Panc1 (cell line): ENCODE measurements around the gene CCDC68. TPM values are rescaled to one million over a fixed set of nuclear protein-coding genes. Genes with fewer than 3 reads are reported as not detected.

ENCODE experiments used
- ATAC-seq: fragments of 200-7000 bp; cut with Tn5 transposase; 2 replicates; pipeline ENCODE4 v1.9.1; 2020; ENCODE audit warnings: mild to moderate bottlenecking, moderate library complexity
- BruUV-seq: library from RNA; stranded (reverse); fragments of 400-500 nt; replicated peaks from 2 replicates; lab custom pipeline; 2021; lab: Mats Ljungman, UMichigan
- CTCF ChIA-PET: fragments of 300-600 bp; sonication (Branson Sonifier 250); formaldehyde crosslinking; loops from one replicate; lab custom pipeline; 2022; ENCODE audit warnings: antibody characterized with exemption; lab: Charles Lee
- POLR2A ChIA-PET: fragments of 300-600 bp; sonication (Branson Sonifier 250); formaldehyde crosslinking; loops from one replicate; lab custom pipeline; 2022; ENCODE audit warnings: antibody characterized with exemption; lab: Charles Lee
- DNase-seq: peaks from one replicate; pipeline ENCODE4 v3.0.0-alpha.2; 2010; ENCODE audit warnings: low read depth, low spot score
- H3K27ac ChIP-seq: 2 replicates; pipeline ENCODE4 v1.5.1; 2011; ENCODE audit warnings: mild to moderate bottlenecking, low read length, inconsistent platforms
- H3K27me3 ChIP-seq: fragments of 200-500 bp; sonication (Bioruptor generic); 2 replicates; pipeline ENCODE4 v1.6.0; 2014; ENCODE audit warnings: low read length, inconsistent platforms; ENCODE audit not compliant: control insufficient read depth, insufficient read depth
- H3K36me3 ChIP-seq: fragments of 200-500 bp; sonication (Bioruptor generic); 2 replicates; pipeline ENCODE4 v1.5.1; 2014; ENCODE audit warnings: inconsistent platforms, mild to moderate bottlenecking, low read length, moderate library complexity; ENCODE audit not compliant: control insufficient read depth, insufficient read depth
- H3K4me1 ChIP-seq: 2 replicates; pipeline ENCODE4 v1.5.1; 2011; ENCODE audit warnings: inconsistent platforms, mild to moderate bottlenecking, low read length, moderate library complexity; ENCODE audit not compliant: control insufficient read depth, insufficient read depth
- H3K4me3 ChIP-seq, 2 experiments: 2 replicates each; pipeline ENCODE4 v1.5.1; 2011 to 2012; ENCODE audit warnings: low read depth in 2 of 2, low read length in 2 of 2, mild to moderate bottlenecking in 2 of 2, inconsistent platforms in 1 of 2, moderate library complexity in 1 of 2
- H3K9me3 ChIP-seq: fragments of 200-500 bp; sonication (Bioruptor generic); 2 replicates; pipeline ENCODE4 v1.5.1; 2014; ENCODE audit warnings: low read depth, mild to moderate bottlenecking, inconsistent platforms, low read length, moderate library complexity; ENCODE audit not compliant: control insufficient read depth, insufficient read depth
- CTCF ChIP-seq: fragments of 450-650 bp; IDR thresholded peaks from 2 replicates; pipeline ENCODE4 v1.5.1; 2017; ENCODE audit warnings: mild to moderate bottlenecking
- POLR2AphosphoS5 ChIP-seq: IDR thresholded peaks from 2 replicates; pipeline ENCODE4 v1.6.1; 2012; ENCODE audit warnings: mild to moderate bottlenecking, low read depth, low read length, moderate library complexity
- REST ChIP-seq, 2 experiments: IDR thresholded peaks; 2 replicates each; pipeline ENCODE4 v1.6.1; 2011 to 2012; ENCODE audit warnings: low read depth in 2 of 2, control low read depth in 1 of 2, low read length in 1 of 2, mild to moderate bottlenecking in 1 of 2, moderate library complexity in 1 of 2; ENCODE audit not compliant: insufficient read depth in 1 of 2
- SIN3A ChIP-seq: IDR thresholded peaks from 2 replicates; pipeline ENCODE4 v1.6.1; 2012; ENCODE audit warnings: low read depth, mild to moderate bottlenecking, low read length, moderate library complexity, borderline replicate concordance; ENCODE audit not compliant: insufficient read depth
- TCF7L2 ChIP-seq: IDR thresholded peaks from 2 replicates; pipeline ENCODE4 v1.6.1; 2011; ENCODE audit warnings: mild to moderate bottlenecking, low read depth, low read length, inconsistent platforms
- in situ Hi-C: cut with HindIII; loops from 2 replicates; pipeline ENCODE4 v1.10.0; 2016; ENCODE audit warnings: low sequenced_read_pairs, low pct_unique_long_range_greater_than_20kb
- intact Hi-C: fragments of 100-400 bp; cut with micrococcal nuclease; formaldehyde crosslinking; loops from one replicate; pipeline ENCODE4 v1.10.0; 2022; ENCODE audit not compliant: unreplicated experiment
- total RNA-seq: library from RNA; stranded (reverse); gene quantifications from one replicate; pipeline ENCODE4 v1.2.1, GENCODE V29; 2021; ENCODE audit not compliant: unreplicated experiment

The CCDC68 gene
- total RNA-seq, 1 experiment from 2014 or later, result 0.41 TPM

GRCh38 chr18:54999016-54999415, 39.8 kb upstream of the CCDC68 start:
- BruUV-seq, result no TSS peak
- DNase-seq, result no peak
- in situ Hi-C loops (no loop called here), intact Hi-C loops (no loop called here)
- Histone ChIP-seq H3K9me3 (no peaks in the 10 kb centered on the region), H3K4me3 (no peak overlapping the region), H3K27ac (no peak overlapping the region), H3K27me3 (no peaks in the 10 kb centered on the region), H3K4me1 (no peaks in the 10 kb centered on the region), H3K36me3 (no peaks in the 10 kb centered on the region)
- no peak for ATAC-seq
- ChIA-PET POLR2A (no interaction called here), CTCF (no interaction called here)
- TF ChIP-seq CTCF (no peak), TCF7L2 (no peak), REST (IDR thresholded peaks at IDR 0.05; ENCODE audit: insufficient read depth in 1 of 2, low read depth in 2 of 2, low read length in 1 of 2) (no peak), SIN3A (no peak), POLR2AphosphoS5 (no peak)

GRCh38 chr18:54995421-54996143, 36.3 kb upstream of the CCDC68 start:
- ATAC-seq (no peak), DNase-seq (no peak)
- Histone ChIP-seq H3K27ac (no peak overlapping the region), H3K4me3 (no peak overlapping the region), H3K4me1 (no peaks in the 10 kb centered on the region), H3K27me3 (no peaks in the 10 kb centered on the region), H3K36me3 (no peaks in the 10 kb centered on the region), H3K9me3 (no peaks in the 10 kb centered on the region)
- TF ChIP-seq TCF7L2 (no peak), POLR2AphosphoS5 (no peak), CTCF (no peak), SIN3A (no peak), REST (IDR thresholded peaks at IDR 0.05; ENCODE audit: insufficient read depth in 1 of 2, low read depth in 2 of 2, low read length in 1 of 2) (no peak)
- intact Hi-C loops (no loop called here), in situ Hi-C loops (no loop called here)
- CTCF ChIA-PET, result no interaction called here
- POLR2A ChIA-PET, result no interaction called here
- no TSS peak for BruUV-seq
